Bronchial epithelial cell (primary cell): ENCODE data around the gene PLEKHM1. TPM values are rescaled to one million over a fixed set of nuclear protein-coding genes. Genes with fewer than 3 reads are reported as not detected.

Experiments used
- DNase-seq: peaks from one replicate; pipeline ENCODE4 v3.0.0-alpha.2; 2010; ENCODE audit warnings: low read depth
- FAIRE-seq: peaks from 2 replicates; lab custom pipeline; 2011; peaks lifted over from hg19 to GRCh38; lab: Jason Lieb, UNC
- H3K27me3 ChIP-seq: 2 replicates; pipeline ENCODE4 v1.5.1; 2011; ENCODE audit warnings: low read length; ENCODE audit not compliant: control insufficient read depth, insufficient read depth
- H3K36me3 ChIP-seq: 2 replicates; pipeline ENCODE4 v1.5.1; 2011; ENCODE audit warnings: low read length; ENCODE audit not compliant: control insufficient read depth, insufficient read depth
- H3K4me3 ChIP-seq: 2 replicates; pipeline ENCODE4 v1.5.1; 2011; ENCODE audit warnings: mild to moderate bottlenecking, low read depth, low read length, control low read depth
- CTCF ChIP-seq: IDR thresholded peaks from 2 replicates; pipeline ENCODE4 v1.5.1; 2011; ENCODE audit warnings: mild to moderate bottlenecking, moderate library complexity, low read length, control low read depth, inconsistent platforms; ENCODE audit not compliant: insufficient read depth, severe bottlenecking
- total RNA-seq: library from RNA; depleted of rRNA; stranded (reverse); fragments of >200 nt; gene quantifications from 2 replicates; pipeline ENCODE4 v1.2.1, GENCODE V29; 2014

Gene PLEKHM1
- total RNA-seq, 1 donor from 2014 or later = 38.7 TPM

GRCh38 chr17:45394913-45395568 lies 95.5 kb downstream of the PLEKHM1 start:
- peaks cover 14% of the 10 kb centered on the region for H3K36me3 ChIP-seq
- H3K4me3 ChIP-seq = no peak overlapping the region
- peak; percentile 71 for TF ChIP-seq CTCF
- no peaks in the 10 kb centered on the region for H3K27me3 ChIP-seq
- DNase-seq (peak; percentile 46), FAIRE-seq (no peak)

GRCh38 chr17:45394564-45394912 lies 96.0 kb downstream of the PLEKHM1 start:
- TF ChIP-seq CTCF = no peak
- no peak for DNase-seq
- peaks cover 14% of the 10 kb centered on the region for H3K36me3 ChIP-seq
- H3K27me3 ChIP-seq = no peaks in the 10 kb centered on the region
- H3K4me3 ChIP-seq = no peak overlapping the region
- FAIRE-seq = no peak

GRCh38 chr17:45394091-45394490 lies 96.4 kb downstream of the PLEKHM1 start:
- Histone ChIP-seq H3K27me3 (no peaks in the 10 kb centered on the region), H3K4me3 (no peak overlapping the region), H3K36me3 (peaks cover 14% of the 10 kb centered on the region)
- FAIRE-seq (no peak), DNase-seq (no peak)
- no peak for TF ChIP-seq CTCF

GRCh38 chr17:45393411-45393810 lies 97.1 kb downstream of the PLEKHM1 start:
- Histone ChIP-seq H3K36me3 (peaks cover 8% of the 10 kb centered on the region), H3K4me3 (no peak overlapping the region), H3K27me3 (no peaks in the 10 kb centered on the region)
- no peak for DNase-seq
- no peak for FAIRE-seq
- no peak for TF ChIP-seq CTCF

- Histone ChIP-seq H3K27me3 (no peaks in the 10 kb centered on the region), H3K36me3 (peaks cover 4% of the 10 kb centered on the region), H3K4me3 (no peak overlapping the region)
- TF ChIP-seq CTCF = no peak
- no peak for DNase-seq
- FAIRE-seq = no peak
These were observed 98.6 kb downstream of the PLEKHM1 start for GRCh38 chr17:45391918-45392317.

- Histone ChIP-seq H3K36me3 (peaks cover 4% of the 10 kb centered on the region), H3K4me3 (no peak overlapping the region), H3K27me3 (no peaks in the 10 kb centered on the region)
- FAIRE-seq = no peak
- no peak for TF ChIP-seq CTCF
- no peak for DNase-seq
These were observed 99.2 kb downstream of the PLEKHM1 start for GRCh38 chr17:45391291-45391690.
